Suprapubic skin (tissue), 3 donors: ENCODE results near the gene MCF2L2.

ENCODE experiments used
- CTCF ChIP-seq, 2 donors: fragments of 200-600 bp in 1 of 2; fragments of 450-650 bp in 1 of 2; sonication (generic) in 1 of 2; IDR thresholded peaks; one replicate each; pipeline ENCODE4 v1.5.1; 2016 to 2019; ENCODE audit warnings: antibody characterized with exemption in 2 of 2, mild to moderate bottlenecking in 1 of 2, moderate library complexity in 1 of 2
- EP300 ChIP-seq: sonication (generic); formaldehyde crosslinking; IDR thresholded peaks from one replicate; pipeline ENCODE4 v1.6.1; 2017; ENCODE audit warnings: antibody characterized with exemption

- TF ChIP-seq EP300 (no peak), CTCF (IDR thresholded peaks at IDR 0.05) (no peak)
Observed at GRCh38 chr3:183252973-183253527, 175.4 kb downstream of the MCF2L2 start, which contains the start of gene B3GNT5.
